ENCODE results near the gene MRPL28. TPM values are rescaled to one million over a fixed set of nuclear protein-coding genes. Genes with fewer than 3 reads are reported as not detected.

Gene MRPL28
- total RNA-seq, 1 donor, result 55.4 TPM

DNA sequence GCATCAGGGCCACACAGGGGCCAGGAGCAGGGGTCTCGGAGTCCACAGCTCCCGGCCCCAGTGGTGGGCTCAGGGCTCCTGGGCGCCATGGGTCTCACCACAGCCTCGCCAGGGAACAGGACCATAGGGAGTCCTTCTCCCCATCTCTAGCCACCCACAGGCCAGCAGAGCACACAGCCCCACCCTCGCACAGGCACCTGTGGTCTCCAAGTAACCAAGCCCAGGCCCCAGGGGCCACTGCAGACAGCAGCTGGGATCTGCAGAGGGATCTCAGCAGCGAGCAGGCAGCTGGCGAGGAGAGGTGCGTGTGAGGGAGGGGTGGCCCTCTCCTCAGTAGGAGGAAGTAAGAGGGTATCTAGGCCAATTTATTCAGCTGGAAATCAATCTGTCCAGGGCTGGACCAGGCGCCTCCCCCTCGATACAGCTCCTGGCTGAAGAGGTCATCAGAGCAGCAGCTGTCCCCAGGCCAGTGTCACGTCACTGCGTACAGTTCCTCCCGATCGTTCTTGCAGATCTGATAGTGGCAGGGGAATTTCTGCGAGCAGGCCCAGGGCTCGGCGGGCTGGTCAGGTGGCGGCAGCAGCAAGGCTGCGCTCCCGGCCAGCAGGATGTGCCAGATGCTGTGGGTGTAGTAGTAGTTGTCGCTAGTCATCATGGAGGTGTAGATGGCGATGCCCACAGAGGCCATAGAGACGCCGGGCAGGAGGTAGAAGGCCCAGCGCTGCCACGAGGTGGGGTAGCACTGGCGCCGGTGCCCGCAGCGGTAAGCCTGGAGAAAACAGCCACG, 1.4 kb upstream of the MRPL28 start:
- no peak overlapping the region for H3K4me2 ChIP-seq (ENCODE audit: insufficient read depth, low read length)
- H2AFZ ChIP-seq (ENCODE audit: low read length), result no peak overlapping the region
- H3K27me3 ChIP-seq (ENCODE audit: insufficient read depth, low read length), result no peaks in the 10 kb centered on the region
- no peaks in the 10 kb centered on the region for H3K79me2 ChIP-seq (ENCODE audit: insufficient read depth, low read length)
- TF ChIP-seq, protein P1, sequence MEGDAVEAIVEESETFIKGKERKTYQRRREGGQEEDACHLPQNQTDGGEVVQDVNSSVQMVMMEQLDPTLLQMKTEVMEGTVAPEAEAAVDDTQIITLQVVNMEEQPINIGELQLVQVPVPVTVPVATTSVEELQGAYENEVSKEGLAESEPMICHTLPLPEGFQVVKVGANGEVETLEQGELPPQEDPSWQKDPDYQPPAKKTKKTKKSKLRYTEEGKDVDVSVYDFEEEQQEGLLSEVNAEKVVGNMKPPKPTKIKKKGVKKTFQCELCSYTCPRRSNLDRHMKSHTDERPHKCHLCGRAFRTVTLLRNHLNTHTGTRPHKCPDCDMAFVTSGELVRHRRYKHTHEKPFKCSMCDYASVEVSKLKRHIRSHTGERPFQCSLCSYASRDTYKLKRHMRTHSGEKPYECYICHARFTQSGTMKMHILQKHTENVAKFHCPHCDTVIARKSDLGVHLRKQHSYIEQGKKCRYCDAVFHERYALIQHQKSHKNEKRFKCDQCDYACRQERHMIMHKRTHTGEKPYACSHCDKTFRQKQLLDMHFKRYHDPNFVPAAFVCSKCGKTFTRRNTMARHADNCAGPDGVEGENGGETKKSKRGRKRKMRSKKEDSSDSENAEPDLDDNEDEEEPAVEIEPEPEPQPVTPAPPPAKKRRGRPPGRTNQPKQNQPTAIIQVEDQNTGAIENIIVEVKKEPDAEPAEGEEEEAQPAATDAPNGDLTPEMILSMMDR (IDR thresholded peaks at IDR 0.05; ENCODE audit: extremely low read depth, low read depth, low read length), result no peak
- no peak overlapping the region for H3K27ac ChIP-seq (ENCODE audit: low read depth, low read length)
- no peak for DNase-seq (ENCODE audit: insufficient read length, low spot score, missing footprints)
- H4K20me1 ChIP-seq (ENCODE audit: insufficient read depth, low read length), result no peaks in the 10 kb centered on the region
- H3K4me1 ChIP-seq (ENCODE audit: insufficient read depth, low read length), result peaks cover 7% of the 10 kb centered on the region
- peaks cover 45% of the 10 kb centered on the region for H3K36me3 ChIP-seq (ENCODE audit: insufficient read depth, low read length)
- no peaks in the 10 kb centered on the region for H3K9me3 ChIP-seq (ENCODE audit: low read depth, low read length)
- no peak overlapping the region for H3K4me3 ChIP-seq (ENCODE audit: insufficient read depth, low read length)

DNA sequence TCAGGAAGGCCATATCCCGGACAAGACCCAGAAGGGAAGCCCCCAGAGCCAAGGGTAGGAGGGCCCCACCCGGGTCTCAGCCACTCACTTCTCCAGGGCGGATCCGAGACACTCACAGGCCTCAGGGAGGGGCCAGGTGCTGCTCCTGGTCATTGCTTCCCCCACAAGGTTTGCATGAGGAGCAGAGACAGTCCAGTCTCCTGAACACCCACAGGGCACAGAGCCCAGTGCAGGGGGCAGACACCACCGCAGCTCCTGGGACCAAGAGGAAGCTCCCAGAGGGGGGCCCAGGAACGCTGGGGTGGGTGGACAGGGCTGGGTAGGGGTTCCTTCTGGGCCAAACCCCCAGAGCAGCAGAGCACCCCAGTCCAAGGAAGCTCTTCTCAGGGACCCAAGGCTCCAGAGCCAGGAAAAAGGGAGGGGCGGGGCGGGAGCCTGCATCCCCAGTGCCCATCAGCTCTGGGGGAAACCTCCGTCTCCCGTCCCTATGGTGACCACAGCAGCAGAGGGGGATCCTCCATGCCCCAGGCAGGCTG, 709 bp upstream of the MRPL28 start:
- Histone ChIP-seq H3K9me3 (ENCODE audit: low read depth, low read length) (no peaks in the 10 kb centered on the region), H3K36me3 (ENCODE audit: insufficient read depth, low read length) (peaks cover 38% of the 10 kb centered on the region), H3K4me1 (ENCODE audit: insufficient read depth, low read length) (peaks cover 7% of the 10 kb centered on the region), H4K20me1 (ENCODE audit: insufficient read depth, low read length) (no peaks in the 10 kb centered on the region), H3K27ac (ENCODE audit: low read depth, low read length) (peak overlapping the region; percentile 28), H3K27me3 (ENCODE audit: insufficient read depth, low read length) (no peaks in the 10 kb centered on the region), H3K4me3 (ENCODE audit: insufficient read depth, low read length) (peak overlapping the region; percentile 64), H3K4me2 (ENCODE audit: insufficient read depth, low read length) (peak overlapping the region; percentile 80), H2AFZ (ENCODE audit: low read length) (no peak overlapping the region), H3K79me2 (ENCODE audit: insufficient read depth, low read length) (no peaks in the 10 kb centered on the region)
- DNase-seq (ENCODE audit: insufficient read length, low spot score, missing footprints), result no peak
- TF ChIP-seq, protein P1 (IDR thresholded peaks at IDR 0.05; ENCODE audit: extremely low read depth, low read depth, low read length), result no peak

DNA sequence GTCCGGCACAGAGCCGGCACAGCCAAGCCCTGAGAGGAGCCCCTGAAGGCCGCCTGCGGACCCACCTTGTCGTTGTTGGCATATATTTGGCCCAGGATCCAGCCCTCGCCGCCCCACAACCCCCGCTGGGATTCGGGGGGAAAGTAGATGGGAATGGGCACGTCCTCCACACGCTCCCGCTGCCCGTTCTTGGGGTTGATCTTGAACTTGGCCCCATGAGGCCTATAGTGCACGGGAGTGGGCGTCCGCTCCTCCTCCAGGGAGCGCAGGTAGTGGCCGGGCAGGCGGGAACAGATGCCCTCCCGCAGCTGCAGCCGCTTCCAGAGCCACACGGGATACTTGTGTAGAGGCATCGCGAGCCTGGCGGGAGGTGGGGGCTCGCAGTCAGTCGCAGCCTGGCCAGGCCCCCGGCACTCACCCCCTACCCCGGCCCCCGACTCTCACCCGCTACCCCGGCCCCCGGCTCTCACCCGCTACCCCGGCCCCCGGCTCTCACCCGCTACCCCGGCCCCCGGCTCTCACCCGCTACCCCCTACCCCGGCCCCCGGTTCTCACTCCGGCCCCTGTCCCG, 387 bp downstream of the MRPL28 start:
- peaks cover 7% of the 10 kb centered on the region for H3K4me1 ChIP-seq (ENCODE audit: insufficient read depth, low read length)
- H3K27me3 ChIP-seq (ENCODE audit: insufficient read depth, low read length), result no peaks in the 10 kb centered on the region
- TF ChIP-seq, protein P1 (IDR thresholded peaks at IDR 0.05; ENCODE audit: extremely low read depth, low read depth, low read length), result no peak
- no peaks in the 10 kb centered on the region for H3K9me3 ChIP-seq (ENCODE audit: low read depth, low read length)
- peak overlapping the region; percentile 64 for H3K4me3 ChIP-seq (ENCODE audit: insufficient read depth, low read length)
- peak overlapping the region; percentile 77 for H3K4me2 ChIP-seq (ENCODE audit: insufficient read depth, low read length)
- H3K27ac ChIP-seq (ENCODE audit: low read depth, low read length), result no peak overlapping the region
- DNase-seq (ENCODE audit: insufficient read length, low spot score, missing footprints), result peak; percentile 97
- H2AFZ ChIP-seq (ENCODE audit: low read length), result no peak overlapping the region
- H3K79me2 ChIP-seq (ENCODE audit: insufficient read depth, low read length), result no peaks in the 10 kb centered on the region
- H4K20me1 ChIP-seq (ENCODE audit: insufficient read depth, low read length), result no peaks in the 10 kb centered on the region
- H3K36me3 ChIP-seq (ENCODE audit: insufficient read depth, low read length), result peaks cover 33% of the 10 kb centered on the region

DNA sequence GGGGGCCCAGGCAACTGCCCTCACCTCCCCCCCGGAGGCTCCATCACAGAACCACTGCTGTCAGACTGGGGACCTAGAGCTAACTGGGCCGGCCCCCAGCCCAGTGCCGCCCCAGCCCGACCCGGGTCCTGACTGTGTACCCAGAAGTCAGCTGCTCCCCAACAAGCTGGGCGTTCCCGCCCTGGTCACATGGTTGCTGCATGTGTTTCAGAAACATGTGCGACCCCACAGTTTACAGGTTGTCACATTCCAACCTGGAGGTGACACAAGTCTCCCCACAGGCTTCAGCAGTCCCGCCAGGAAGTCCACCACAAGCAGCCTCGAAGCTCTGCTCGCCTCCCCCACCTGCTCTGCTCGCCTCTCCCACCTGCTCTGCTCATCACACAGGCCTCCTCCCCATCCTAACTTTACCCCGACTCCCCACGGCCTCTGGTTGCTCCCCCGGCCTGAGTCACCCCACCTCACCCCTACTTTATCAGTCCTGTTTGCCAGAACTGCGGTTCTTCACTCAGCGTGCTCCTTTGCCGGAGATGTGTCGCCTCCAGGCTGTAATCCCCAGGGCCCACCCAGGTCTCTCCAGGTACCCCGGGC, 968 bp downstream of the MRPL28 start:
- H3K9me3 ChIP-seq (ENCODE audit: low read depth, low read length), result no peaks in the 10 kb centered on the region
- peak overlapping the region; percentile 77 for H3K4me2 ChIP-seq (ENCODE audit: insufficient read depth, low read length)
- no peaks in the 10 kb centered on the region for H4K20me1 ChIP-seq (ENCODE audit: insufficient read depth, low read length)
- H3K4me1 ChIP-seq (ENCODE audit: insufficient read depth, low read length), result peaks cover 7% of the 10 kb centered on the region
- TF ChIP-seq, protein P1 (IDR thresholded peaks at IDR 0.05; ENCODE audit: extremely low read depth, low read depth, low read length), result no peak
- no peak overlapping the region for H3K27ac ChIP-seq (ENCODE audit: low read depth, low read length)
- H3K27me3 ChIP-seq (ENCODE audit: insufficient read depth, low read length), result no peaks in the 10 kb centered on the region
- peak overlapping the region; percentile 64 for H3K4me3 ChIP-seq (ENCODE audit: insufficient read depth, low read length)
- DNase-seq (ENCODE audit: insufficient read length, low spot score, missing footprints), result no peak
- no peak overlapping the region for H2AFZ ChIP-seq (ENCODE audit: low read length)
- no peaks in the 10 kb centered on the region for H3K79me2 ChIP-seq (ENCODE audit: insufficient read depth, low read length)
- H3K36me3 ChIP-seq (ENCODE audit: insufficient read depth, low read length), result peaks cover 27% of the 10 kb centered on the region

Measured in osteoblast (primary cell).